CD14-positive monocyte (primary cell): ENCODE data around the gene RTP3. TPM values are rescaled to one million over a fixed set of nuclear protein-coding genes. Genes with fewer than 3 reads are reported as not detected.

ENCODE experiments used
- DNase-seq, 3 donors: peaks; one replicate each; pipeline ENCODE4 v3.0.0-alpha.2; 2011 to 2022
- H2AFZ ChIP-seq: 2 replicates; pipeline ENCODE4 v1.6.0; 2012; ENCODE audit warnings: mild to moderate bottlenecking, low read depth, low read length, inconsistent platforms; ENCODE audit not compliant: insufficient read depth, poor library complexity, severe bottlenecking
- H3K27ac ChIP-seq, 2 donors: 1 replicate in 1 of 2; 2 replicates in 1 of 2; pipeline ENCODE4 v1.5.1; 2012 to 2013; ENCODE audit warnings: low read length in 2 of 2, control low read depth in 1 of 2, inconsistent platforms in 1 of 2, low read depth in 1 of 2, mild to moderate bottlenecking in 1 of 2
- H3K27me3 ChIP-seq, 2 donors: one replicate each; pipeline versions ENCODE4 v1.6.0 to v1.6.1; 2011 to 2013; ENCODE audit warnings: low read length in 2 of 2; ENCODE audit not compliant: control insufficient read depth in 2 of 2, insufficient read depth in 2 of 2
- H3K36me3 ChIP-seq, 2 donors: replicated peaks in 1 of 2; 1 replicate in 1 of 2; 2 replicates in 1 of 2; pipeline versions ENCODE4 v1.5.1 to v1.6.1; 2012 to 2013; ENCODE audit warnings: low read length in 2 of 2, control low read depth in 1 of 2, inconsistent platforms in 1 of 2, mild to moderate bottlenecking in 1 of 2; ENCODE audit not compliant: insufficient read depth in 2 of 2, control insufficient read depth in 1 of 2
- H3K4me1 ChIP-seq, 2 donors: 1 replicate in 1 of 2; 2 replicates in 1 of 2; pipeline versions ENCODE4 v1.5.1 to v1.6.1; 2012 to 2013; ENCODE audit warnings: low read length in 2 of 2, control low read depth in 1 of 2, inconsistent platforms in 1 of 2, mild to moderate bottlenecking in 1 of 2, moderate library complexity in 1 of 2; ENCODE audit not compliant: insufficient read depth in 2 of 2, control insufficient read depth in 1 of 2
- H3K4me2 ChIP-seq: replicated peaks from 2 replicates; pipeline ENCODE3; 2012; ENCODE audit warnings: low read length, moderate library complexity, mild to moderate bottlenecking; ENCODE audit not compliant: poor library complexity, severe bottlenecking; ENCODE audit errors: extremely low read depth
- H3K4me3 ChIP-seq, 3 experiments: fragments of 200-600 bp in 1 of 3; sonication (generic) in 1 of 3; replicated peaks in 1 of 3; 1 replicate in 2 of 3; 2 replicates in 1 of 3; pipeline ENCODE4 v1.5.1; 2011 to 2013; ENCODE audit warnings: low read length in 3 of 3, mild to moderate bottlenecking in 3 of 3, control low read depth in 2 of 3, low read depth in 2 of 3, inconsistent platforms in 1 of 3, moderate library complexity in 1 of 3
- H3K79me2 ChIP-seq: 2 replicates; pipeline ENCODE4 v1.6.0; 2012; ENCODE audit warnings: mild to moderate bottlenecking, control low read depth, inconsistent platforms, low read length, moderate library complexity; ENCODE audit not compliant: insufficient read depth
- H3K9ac ChIP-seq: 2 replicates; pipeline ENCODE4 v1.6.0; 2017; ENCODE audit warnings: low read length, mild to moderate bottlenecking; ENCODE audit not compliant: insufficient read depth, poor library complexity, severe bottlenecking
- H3K9me3 ChIP-seq, 2 donors: replicated peaks in 1 of 2; 1 replicate in 1 of 2; 2 replicates in 1 of 2; pipeline versions ENCODE4 v1.5.1 to v1.6.1; 2012 to 2013; ENCODE audit warnings: low read length in 2 of 2, control low read depth in 1 of 2; ENCODE audit not compliant: control insufficient read depth in 1 of 2, insufficient read depth in 1 of 2
- H4K20me1 ChIP-seq: 2 replicates; pipeline ENCODE4 v1.6.0; 2012; ENCODE audit warnings: mild to moderate bottlenecking, low read length, control low read depth, moderate library complexity; ENCODE audit not compliant: insufficient read depth
- H3K27ac Mint-ChIP-seq, 7 donors: one replicate each; pipeline ENCODE4 v1.8.0; 2020; ENCODE audit warnings: mild to moderate bottlenecking in 7 of 7, mixed read lengths in 7 of 7, moderate library complexity in 6 of 7, inconsistent platforms in 2 of 7
- H3K27me3 Mint-ChIP-seq, 3 donors: one replicate each; pipeline ENCODE4 v1.8.0; 2021 to 2022; ENCODE audit warnings: low read depth in 3 of 3, mild to moderate bottlenecking in 3 of 3, mixed read lengths in 3 of 3, moderate library complexity in 3 of 3, inconsistent platforms in 1 of 3
- H3K36me3 Mint-ChIP-seq, 2 donors: one replicate each; pipeline ENCODE4 v1.8.0; 2020; ENCODE audit warnings: mixed read lengths in 2 of 2, inconsistent platforms in 1 of 2, mild to moderate bottlenecking in 1 of 2
- H3K4me1 Mint-ChIP-seq: one replicate; pipeline ENCODE4 v1.8.0; 2020; ENCODE audit warnings: mild to moderate bottlenecking, mixed read lengths
- H3K4me3 Mint-ChIP-seq, 2 donors: one replicate each; pipeline ENCODE4 v1.8.0; 2020; ENCODE audit warnings: mild to moderate bottlenecking in 2 of 2, mixed read lengths in 2 of 2, moderate library complexity in 1 of 2
- H3K9me3 Mint-ChIP-seq, 7 donors: one replicate each; pipeline ENCODE4 v1.8.0; 2020 to 2022; ENCODE audit warnings: mixed read lengths in 7 of 7, mild to moderate bottlenecking in 6 of 7, moderate library complexity in 6 of 7, inconsistent platforms in 2 of 7
- WGBS: methylation state at CpG from one replicate; pipeline ENCODE4 v1.1.5; 2013; ENCODE audit warnings: missing lambda C conversion rate; ENCODE audit not compliant: insufficient coverage; 5-methylcytosine and 5-hydroxymethylcytosine counted together
- intact Hi-C, 2 donors: fragments of 100-400 bp; cut with micrococcal nuclease; formaldehyde crosslinking; loops; one replicate each; pipeline versions ENCODE4 v1.15.0 to v1.15.1; 2023
- polyA plus RNA-seq, 3 donors: library from polyadenylated mRNA; depleted of rRNA in 1 of 3; unstranded in 2 of 3; stranded (reverse) in 1 of 3; fragments of 300-500 nt in 2 of 3; fragments of >200 nt in 1 of 3; fragmentation: Illumina TruSeq in 2 of 3; gene quantifications; 1 replicate in 2 of 3; 2 replicates in 1 of 3; pipeline ENCODE4 v1.2.3, GENCODE V29; 2012 to 2021
- TF ChIP-seq, protein P1 (sequence below): fragments of 200-600 bp; IDR thresholded peaks from one replicate; pipeline ENCODE4 v1.8.0; 2022; ENCODE audit warnings: antibody characterized with exemption, mild to moderate bottlenecking

Gene RTP3
- polyA plus RNA-seq, 3 donors = not detected

- Histone ChIP-seq H4K20me1 (no peaks in the 10 kb centered on the region), H2AFZ (no peak overlapping the region), H3K9me3 (no peaks in the 10 kb centered on the region), H3K36me3 (no peaks in the 10 kb centered on the region), H3K27ac (no peak overlapping the region), H3K4me1 (peaks cover 8 to 11% of the 10 kb centered on the region in 2 donors), H3K4me3 (no peak overlapping the region), H3K79me2 (no peaks in the 10 kb centered on the region), H3K9ac (no peak overlapping the region), H3K27me3 (no peaks in the 10 kb centered on the region), H3K4me2 (no peak overlapping the region)
- DNase-seq = no peak
- Mint-ChIP-seq H3K9me3 (peaks cover 0 to 1% (median 0%) of the 10 kb centered on the region in 7 donors), H3K4me1 (peaks cover 12% of the 10 kb centered on the region), H3K4me3 (no peak overlapping the region), H3K36me3 (no peaks in the 10 kb centered on the region), H3K27ac (no peak overlapping the region), H3K27me3 (peaks cover 0 to 4% (median 1%) of the 10 kb centered on the region in 3 donors)
- intact Hi-C loops = loop anchor here in 1 of 2 donors (10.0 kb wide), 1 partner anchor 154 kb away; no protein-coding TSS in a partner anchor
- TF ChIP-seq, protein P1, sequence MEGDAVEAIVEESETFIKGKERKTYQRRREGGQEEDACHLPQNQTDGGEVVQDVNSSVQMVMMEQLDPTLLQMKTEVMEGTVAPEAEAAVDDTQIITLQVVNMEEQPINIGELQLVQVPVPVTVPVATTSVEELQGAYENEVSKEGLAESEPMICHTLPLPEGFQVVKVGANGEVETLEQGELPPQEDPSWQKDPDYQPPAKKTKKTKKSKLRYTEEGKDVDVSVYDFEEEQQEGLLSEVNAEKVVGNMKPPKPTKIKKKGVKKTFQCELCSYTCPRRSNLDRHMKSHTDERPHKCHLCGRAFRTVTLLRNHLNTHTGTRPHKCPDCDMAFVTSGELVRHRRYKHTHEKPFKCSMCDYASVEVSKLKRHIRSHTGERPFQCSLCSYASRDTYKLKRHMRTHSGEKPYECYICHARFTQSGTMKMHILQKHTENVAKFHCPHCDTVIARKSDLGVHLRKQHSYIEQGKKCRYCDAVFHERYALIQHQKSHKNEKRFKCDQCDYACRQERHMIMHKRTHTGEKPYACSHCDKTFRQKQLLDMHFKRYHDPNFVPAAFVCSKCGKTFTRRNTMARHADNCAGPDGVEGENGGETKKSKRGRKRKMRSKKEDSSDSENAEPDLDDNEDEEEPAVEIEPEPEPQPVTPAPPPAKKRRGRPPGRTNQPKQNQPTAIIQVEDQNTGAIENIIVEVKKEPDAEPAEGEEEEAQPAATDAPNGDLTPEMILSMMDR = no peak
- WGBS = 81% methylated on average over 5 of the region's 6 CpGs
Observed at GRCh38 chr3:46480491-46481195, 17.1 kb upstream of the RTP3 start.

GRCh38 chr3:46481636-46482035 is 16.1 kb upstream of the RTP3 start:
- Mint-ChIP-seq H3K27me3 (peaks cover 1 to 4% (median 2%) of the 10 kb centered on the region in 3 donors), H3K4me1 (peaks cover 12% of the 10 kb centered on the region), H3K9me3 (no peaks in the 10 kb centered on the region), H3K36me3 (no peaks in the 10 kb centered on the region), H3K4me3 (no peak overlapping the region), H3K27ac (no peak overlapping the region)
- Histone ChIP-seq H3K4me1 (peaks cover 8 to 11% of the 10 kb centered on the region in 2 donors), H3K36me3 (no peaks in the 10 kb centered on the region), H3K79me2 (no peaks in the 10 kb centered on the region), H3K9me3 (no peaks in the 10 kb centered on the region), H2AFZ (no peak overlapping the region), H3K9ac (no peak overlapping the region), H3K27me3 (no peaks in the 10 kb centered on the region), H4K20me1 (no peaks in the 10 kb centered on the region), H3K4me2 (no peak overlapping the region), H3K27ac (no peak overlapping the region), H3K4me3 (no peak overlapping the region)
- WGBS = 100% methylated on average over 1 of the region's 4 CpGs
- no peak for DNase-seq
- TF ChIP-seq, protein P1 = no peak
- intact Hi-C loops = loop anchor here in 1 of 2 donors (10.0 kb wide), 1 partner anchor 153 kb away; no protein-coding TSS in a partner anchor
